ENCODE data around the gene HCN3. TPM values are rescaled to one million over a fixed set of nuclear protein-coding genes. Genes with fewer than 3 reads are reported as not detected.

The HCN3 gene
- total and polyA plus RNA-seq, 3 experiments from 2014 or later = 0.18 to 3.7 (median 3.2) TPM

DNA sequence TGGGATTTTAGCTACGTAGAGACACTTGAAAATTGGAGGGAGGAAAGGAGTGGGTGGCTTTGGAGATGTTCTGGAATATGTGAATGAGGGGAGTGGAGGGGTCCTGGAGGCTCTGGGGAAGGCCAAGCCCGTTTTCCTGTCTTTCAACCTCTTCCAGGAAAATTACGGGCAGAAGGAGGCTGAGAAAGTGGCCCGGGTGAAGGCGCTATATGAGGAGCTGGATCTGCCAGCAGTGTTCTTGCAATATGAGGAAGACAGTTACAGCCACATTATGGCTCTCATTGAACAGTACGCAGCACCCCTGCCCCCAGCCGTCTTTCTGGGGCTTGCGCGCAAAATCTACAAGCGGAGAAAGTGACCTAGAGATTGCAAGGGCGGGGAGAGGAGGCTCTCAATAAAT, 43.0 kb downstream of the HCN3 start:
- no peaks in the 10 kb centered on the region for H3K36me3 ChIP-seq (ENCODE audit: insufficient read depth, low read length)
- H3K27ac ChIP-seq (ENCODE audit: low read depth, low read length) = no peak overlapping the region
- H3K4me1 Mint-ChIP-seq = peaks cover 12 to 31% (median 20%) of the 10 kb centered on the region in 3 donors
- H3K9me3 ChIP-seq (ENCODE audit: low read length) = no peaks in the 10 kb centered on the region
- no peak for DNase-seq
- H3K4me1 ChIP-seq (ENCODE audit: insufficient read depth, low read length) = peaks cover 9% of the 10 kb centered on the region
- H3K4me3 ChIP-seq (ENCODE audit: low read length) = peak overlapping the region; percentile 25
- H3K9me3 Mint-ChIP-seq = no peaks in the 10 kb centered on the region
- H3K27ac Mint-ChIP-seq = peak overlapping the region in 5 of 8 donors; percentile 0 to 70 (median 19)
- no peaks in the 10 kb centered on the region for H3K27me3 Mint-ChIP-seq
- ChIA-PET CTCF (interaction anchor here (6.0 kb wide), 1 partner anchor 70 kb away, joined by 116 read pairs; no protein-coding TSS in a partner anchor), POLR2A (interaction anchor here (3.3 kb wide), 1 partner anchor 12 kb away, joined by 11 read pairs; the partner anchor contains the start of gene FDPS)
- peak overlapping the region; percentile 30 to 78 (median 70) for H3K4me3 Mint-ChIP-seq
- H3K27me3 ChIP-seq (ENCODE audit: insufficient read depth, low read length, poor library complexity, severe bottlenecking) = no peaks in the 10 kb centered on the region
- peaks cover 0 to 24% (median 3%) of the 10 kb centered on the region in 3 donors for H3K36me3 Mint-ChIP-seq

DNA sequence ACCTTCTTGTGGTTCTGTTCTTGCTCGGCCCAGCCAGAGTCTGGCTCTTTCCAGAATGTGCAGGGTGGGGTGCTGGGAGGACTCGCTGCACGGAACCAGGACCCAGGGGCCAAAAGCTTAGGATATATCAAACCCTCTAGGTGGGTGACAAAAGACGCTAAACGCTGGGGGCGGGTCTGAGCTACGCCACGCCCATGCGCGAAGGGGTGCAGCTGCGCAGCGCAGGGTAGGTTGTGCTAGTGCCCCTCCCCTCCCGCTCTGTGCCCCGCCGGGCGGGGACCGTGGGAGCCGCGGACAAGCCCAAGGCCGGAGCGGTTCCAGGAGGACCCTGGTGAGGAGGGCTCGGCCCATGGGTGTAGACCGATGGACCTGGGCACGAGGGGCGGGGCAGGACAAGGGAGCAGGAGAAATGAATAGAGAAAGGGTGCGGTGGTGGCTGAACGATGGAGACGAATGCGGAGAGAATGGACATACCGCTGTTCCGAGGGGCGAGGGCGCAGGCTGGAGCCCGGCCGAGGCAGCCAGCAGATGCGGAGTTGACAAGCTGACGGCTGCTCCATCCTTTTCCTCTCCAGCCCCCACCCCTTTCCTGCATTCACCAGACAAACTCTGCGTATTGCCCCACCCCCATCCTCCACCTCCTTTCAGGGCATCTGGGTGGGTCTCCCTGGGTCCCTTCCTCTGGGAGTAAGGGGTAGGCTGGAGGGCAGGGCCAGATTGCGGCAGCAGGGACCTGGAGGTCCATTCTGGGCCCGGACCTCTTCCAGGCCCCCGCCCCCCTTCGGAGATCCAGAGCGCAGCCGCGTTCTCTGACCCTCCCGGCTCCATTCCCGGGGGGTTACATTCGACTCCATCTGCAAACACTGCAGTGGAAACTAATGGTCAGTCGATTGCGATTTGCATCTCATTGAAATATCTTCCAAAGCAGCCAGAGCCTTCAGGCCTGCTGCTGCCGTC, 43.7 kb downstream of the HCN3 start, which contains the start of gene RUSC1:
TSS of gene RUSC1 (plus strand) at position 234 of the 957 bp plus-strand sequence. CDS start 880 bp downstream, outside the sequence.
- H3K9me3 ChIP-seq (ENCODE audit: low read length) = no peaks in the 10 kb centered on the region
- Mint-ChIP-seq H3K9me3 (no peaks in the 10 kb centered on the region), H3K27ac (peak within 1 kb of the TSS in 5 of 8 donors; percentile 0 to 70 (median 28)), H3K4me3 (peak within 1 kb of the TSS; percentile 41 to 78 (median 70)), H3K36me3 (peaks cover 0 to 24% (median 3%) of the 10 kb centered on the region in 3 donors), H3K27me3 (no peaks in the 10 kb centered on the region), H3K4me1 (peaks cover 18 to 37% (median 22%) of the 10 kb centered on the region in 3 donors)
- no peaks in the 10 kb centered on the region for H3K27me3 ChIP-seq (ENCODE audit: insufficient read depth, low read length, poor library complexity, severe bottlenecking)
- H3K4me3 ChIP-seq (ENCODE audit: low read length) = peak within 1 kb of the TSS; percentile 25
- CTCF ChIA-PET = interaction anchor here (0.6 to 6.0 kb wide), 6 partner anchors 12 to 114 kb away, joined by 3 to 116 read pairs (median 4); partner anchors contain the start of genes FDPS and HCN3
- peaks cover 9% of the 10 kb centered on the region for H3K4me1 ChIP-seq (ENCODE audit: insufficient read depth, low read length)
- DNase-seq = peak; percentile 40 to 70 (median 60)
- no peaks in the 10 kb centered on the region for H3K36me3 ChIP-seq (ENCODE audit: insufficient read depth, low read length)
- no peak within 1 kb of the TSS for H3K27ac ChIP-seq (ENCODE audit: low read depth, low read length)
- POLR2A ChIA-PET = interaction anchor here (3.3 kb wide), 1 partner anchor 13 kb away, joined by 11 read pairs; the partner anchor contains the start of gene FDPS

DNA sequence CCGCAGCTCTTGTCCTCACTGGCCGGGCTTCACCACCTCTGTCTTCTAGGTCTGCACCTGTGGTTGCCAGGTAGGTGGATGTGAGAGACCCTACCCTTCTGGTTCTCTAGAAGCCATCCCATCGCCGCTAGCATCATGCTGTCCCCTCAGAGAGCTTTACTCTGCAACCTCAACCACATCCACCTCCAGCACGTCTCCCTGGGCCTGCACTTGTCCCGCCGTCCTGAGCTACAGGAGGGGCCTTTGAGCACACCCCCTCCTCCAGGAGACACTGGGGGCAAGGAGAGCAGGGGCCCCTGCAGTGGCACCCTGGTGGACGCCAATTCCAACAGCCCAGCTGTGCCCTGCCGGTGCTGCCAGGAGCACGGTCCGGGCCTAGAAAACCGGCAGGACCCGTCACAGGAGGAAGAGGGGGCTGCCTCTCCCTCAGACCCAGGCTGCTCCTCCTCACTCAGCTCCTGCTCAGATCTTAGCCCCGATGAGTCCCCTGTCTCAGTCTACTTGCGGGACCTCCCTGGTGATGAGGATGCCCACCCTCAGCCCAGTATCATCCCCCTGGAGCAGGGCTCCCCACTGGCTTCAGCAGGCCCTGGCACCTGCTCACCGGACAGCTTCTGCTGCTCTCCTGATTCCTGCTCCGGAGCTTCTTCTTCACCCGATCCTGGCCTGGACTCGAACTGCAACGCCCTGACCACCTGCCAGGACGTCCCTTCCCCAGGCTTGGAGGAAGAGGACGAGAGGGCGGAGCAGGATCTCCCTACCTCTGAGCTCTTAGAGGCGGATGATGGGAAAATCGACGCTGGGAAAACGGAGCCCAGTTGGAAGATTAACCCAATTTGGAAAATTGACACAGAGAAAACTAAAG, 44.6 kb downstream of the HCN3 start:
- H3K36me3 Mint-ChIP-seq = peaks cover 0 to 21% (median 3%) of the 10 kb centered on the region in 3 donors
- Histone ChIP-seq H3K27ac (ENCODE audit: low read depth, low read length) (no peak overlapping the region), H3K36me3 (ENCODE audit: insufficient read depth, low read length) (no peaks in the 10 kb centered on the region), H3K9me3 (ENCODE audit: low read length) (no peaks in the 10 kb centered on the region), H3K27me3 (ENCODE audit: insufficient read depth, low read length, poor library complexity, severe bottlenecking) (no peaks in the 10 kb centered on the region), H3K4me3 (ENCODE audit: low read length) (no peak overlapping the region), H3K4me1 (ENCODE audit: insufficient read depth, low read length) (peaks cover 9% of the 10 kb centered on the region)
- peak overlapping the region; percentile 62 to 96 (median 76) for H3K4me3 Mint-ChIP-seq
- peaks cover 0 to 2% of the 10 kb centered on the region in 2 donors for H3K27me3 Mint-ChIP-seq
- no peaks in the 10 kb centered on the region for H3K9me3 Mint-ChIP-seq
- no peak for DNase-seq
- POLR2A ChIA-PET = interaction anchor here (1.0 to 3.3 kb wide), 2 partner anchors 14 to 49 kb away, joined by 3 to 11 read pairs; partner anchors contain the start of genes CLK2 and FDPS
- peaks cover 22 to 41% (median 26%) of the 10 kb centered on the region in 3 donors for H3K4me1 Mint-ChIP-seq
- CTCF ChIA-PET = interaction anchor here (0.6 to 6.0 kb wide), 12 partner anchors 10 to 115 kb away, joined by 3 to 116 read pairs (median 4); partner anchors contain the start of genes CLK2, FDPS and HCN3
- peak overlapping the region in 3 of 8 donors; percentile 17 to 75 (median 45) for H3K27ac Mint-ChIP-seq

DNA sequence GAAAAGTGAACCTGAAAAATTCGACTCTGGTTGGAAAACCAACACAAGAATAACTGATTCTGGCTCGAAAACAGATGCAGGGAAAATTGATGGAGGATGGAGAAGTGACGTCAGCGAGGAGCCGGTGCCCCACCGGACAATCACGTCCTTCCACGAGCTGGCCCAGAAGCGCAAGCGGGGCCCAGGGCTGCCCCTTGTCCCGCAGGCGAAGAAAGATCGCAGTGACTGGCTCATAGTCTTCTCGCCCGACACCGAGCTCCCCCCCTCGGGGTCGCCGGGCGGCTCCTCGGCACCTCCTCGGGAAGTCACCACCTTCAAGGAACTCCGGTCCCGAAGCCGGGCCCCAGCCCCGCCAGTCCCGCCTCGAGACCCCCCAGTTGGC, 45.3 kb downstream of the HCN3 start:
- Mint-ChIP-seq H3K4me1 (peaks cover 22 to 41% (median 26%) of the 10 kb centered on the region in 3 donors), H3K9me3 (no peaks in the 10 kb centered on the region), H3K27me3 (peaks cover 0 to 2% of the 10 kb centered on the region in 2 donors), H3K27ac (peak overlapping the region in 4 of 8 donors; percentile 17 to 75 (median 37)), H3K36me3 (peaks cover 0 to 20% (median 3%) of the 10 kb centered on the region in 3 donors), H3K4me3 (peak overlapping the region; percentile 62 to 96 (median 76))
- CTCF ChIA-PET = interaction anchor here (1.1 to 6.0 kb wide), 12 partner anchors 11 to 362 kb away, joined by 3 to 116 read pairs (median 6); partner anchors contain the start of genes CLK2, FDPS and HCN3
- peaks cover 9% of the 10 kb centered on the region for H3K4me1 ChIP-seq (ENCODE audit: insufficient read depth, low read length)
- no peaks in the 10 kb centered on the region for H3K36me3 ChIP-seq (ENCODE audit: insufficient read depth, low read length)
- H3K9me3 ChIP-seq (ENCODE audit: low read length) = no peaks in the 10 kb centered on the region
- no peak overlapping the region for H3K4me3 ChIP-seq (ENCODE audit: low read length)
- H3K27ac ChIP-seq (ENCODE audit: low read depth, low read length) = no peak overlapping the region
- no peaks in the 10 kb centered on the region for H3K27me3 ChIP-seq (ENCODE audit: insufficient read depth, low read length, poor library complexity, severe bottlenecking)
- no peak for DNase-seq
- POLR2A ChIA-PET = interaction anchor here (1.0 to 3.3 kb wide), 2 partner anchors 15 to 49 kb away, joined by 3 to 11 read pairs; partner anchors contain the start of genes CLK2 and FDPS

DNA sequence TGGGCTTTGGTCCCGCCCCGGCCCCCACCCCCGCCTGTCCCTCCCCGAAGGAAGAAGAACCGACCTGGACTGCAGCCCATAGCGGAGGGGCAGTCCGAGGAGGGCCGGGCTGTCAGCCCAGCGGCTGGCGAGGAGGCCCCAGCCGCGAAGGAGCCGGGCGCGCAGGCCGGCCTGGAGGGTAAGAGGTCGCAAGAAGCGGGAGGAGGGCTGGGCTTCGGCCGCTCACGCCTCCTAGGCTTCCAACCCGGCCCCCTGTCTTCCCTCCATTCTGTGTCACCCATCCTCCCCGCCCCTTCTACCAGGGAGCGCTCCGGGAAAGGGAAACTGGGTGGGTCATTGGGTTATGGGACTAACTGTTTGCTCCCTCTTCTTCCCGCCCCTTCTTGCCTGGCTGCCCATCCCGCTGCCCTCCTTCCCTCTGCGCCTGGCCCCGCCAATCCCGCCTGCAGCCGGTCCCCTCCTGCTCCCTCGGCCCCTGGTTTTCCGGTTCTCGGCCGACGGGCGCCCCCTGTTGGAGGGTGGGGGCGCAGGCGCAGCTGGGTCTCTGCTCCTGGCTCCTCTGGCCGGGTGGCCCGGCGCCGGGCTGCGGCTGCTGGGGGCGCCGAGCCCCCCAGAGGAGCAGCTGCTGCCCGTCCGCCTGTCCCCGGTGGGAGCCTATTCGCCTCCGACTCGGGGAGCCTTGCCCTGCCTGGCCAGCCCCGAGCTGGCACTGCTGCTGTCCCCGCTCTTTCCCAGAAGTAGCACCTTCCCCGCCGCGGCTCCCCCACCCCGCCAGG, 45.9 kb downstream of the HCN3 start:
- Histone ChIP-seq H3K4me3 (ENCODE audit: low read length) (peak overlapping the region; percentile 97), H3K27ac (ENCODE audit: low read depth, low read length) (peak overlapping the region; percentile 81), H3K27me3 (ENCODE audit: insufficient read depth, low read length, poor library complexity, severe bottlenecking) (no peaks in the 10 kb centered on the region), H3K4me1 (ENCODE audit: insufficient read depth, low read length) (peaks cover 9% of the 10 kb centered on the region), H3K36me3 (ENCODE audit: insufficient read depth, low read length) (no peaks in the 10 kb centered on the region), H3K9me3 (ENCODE audit: low read length) (no peaks in the 10 kb centered on the region)
- H3K4me3 Mint-ChIP-seq = peak overlapping the region; percentile 88 to 96 (median 89)
- H3K27ac Mint-ChIP-seq = peak overlapping the region in 6 of 8 donors; percentile 46 to 93 (median 67)
- peaks cover 0 to 2% of the 10 kb centered on the region in 2 donors for H3K27me3 Mint-ChIP-seq
- H3K36me3 Mint-ChIP-seq = peaks cover 0 to 15% (median 3%) of the 10 kb centered on the region in 3 donors
- POLR2A ChIA-PET = interaction anchor here (0.8 to 1.4 kb wide), 6 partner anchors 15 to 114 kb away, joined by 3 to 8 read pairs (median 4); partner anchors contain the start of genes FDPS and SCAMP3
- H3K9me3 Mint-ChIP-seq = no peaks in the 10 kb centered on the region
- H3K4me1 Mint-ChIP-seq = peaks cover 22 to 41% (median 27%) of the 10 kb centered on the region in 3 donors
- DNase-seq = peak; percentile 79 to 87 (median 83)
- CTCF ChIA-PET = interaction anchor here (0.6 to 6.0 kb wide), 27 partner anchors 11 to 1350 kb away, joined by 3 to 116 read pairs (median 4); partner anchors contain the start of genes CLK2, ENTREP3, FDPS and HCN3

DNA sequence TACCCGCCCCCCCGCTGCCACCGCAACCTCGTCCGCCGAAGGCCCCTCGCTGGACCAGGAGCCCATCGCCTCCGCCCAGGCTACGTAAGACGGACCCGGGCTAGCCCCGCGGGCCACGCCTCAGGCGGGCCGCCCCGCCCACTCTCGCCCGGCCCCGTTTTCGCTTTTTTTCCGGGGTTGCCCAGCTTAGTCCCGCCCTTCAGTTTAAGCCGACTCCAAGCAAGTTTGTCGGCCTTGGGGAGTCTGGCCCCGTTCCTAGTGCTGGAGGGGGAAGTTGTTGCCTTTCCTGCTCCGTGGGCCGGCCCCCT, 46.4 kb downstream of the HCN3 start:
- Histone ChIP-seq H3K36me3 (ENCODE audit: insufficient read depth, low read length) (no peaks in the 10 kb centered on the region), H3K4me1 (ENCODE audit: insufficient read depth, low read length) (peaks cover 9% of the 10 kb centered on the region), H3K27me3 (ENCODE audit: insufficient read depth, low read length, poor library complexity, severe bottlenecking) (no peaks in the 10 kb centered on the region), H3K27ac (ENCODE audit: low read depth, low read length) (peak overlapping the region; percentile 81), H3K4me3 (ENCODE audit: low read length) (peak overlapping the region; percentile 97), H3K9me3 (ENCODE audit: low read length) (no peaks in the 10 kb centered on the region)
- peaks cover 0 to 11% (median 3%) of the 10 kb centered on the region in 3 donors for H3K36me3 Mint-ChIP-seq
- POLR2A ChIA-PET = interaction anchor here (0.8 to 1.4 kb wide), 6 partner anchors 16 to 115 kb away, joined by 3 to 8 read pairs (median 4); partner anchors contain the start of genes FDPS and SCAMP3
- H3K27ac Mint-ChIP-seq = peak overlapping the region in 7 of 8 donors; percentile 46 to 95 (median 82)
- peak; percentile 64 to 87 (median 73) for DNase-seq
- H3K27me3 Mint-ChIP-seq = peaks cover 0 to 2% of the 10 kb centered on the region in 2 donors
- no peaks in the 10 kb centered on the region for H3K9me3 Mint-ChIP-seq
- CTCF ChIA-PET = interaction anchor here (0.6 to 6.0 kb wide), 24 partner anchors 10 to 1350 kb away, joined by 3 to 116 read pairs (median 4); partner anchors contain the start of genes CLK2, ENTREP3, FDPS and HCN3
- H3K4me3 Mint-ChIP-seq = peak overlapping the region; percentile 88 to 96 (median 89)
- peaks cover 22 to 41% (median 27%) of the 10 kb centered on the region in 3 donors for H3K4me1 Mint-ChIP-seq

All from CD8-positive, alpha-beta memory T cell (primary cell).